GM23338 (cell line): ENCODE data around the gene STAT4. TPM values are rescaled to one million over a fixed set of nuclear protein-coding genes. Genes with fewer than 3 reads are reported as not detected.

Experiments
- ATAC-seq: fragments of 200-7000 bp; cut with Tn5 transposase; 3 replicates; pipeline ENCODE4 v1.9.1; 2020
- DNase-seq: peaks from one replicate; pipeline ENCODE4 v3.0.0-alpha.2; 2015; ENCODE audit warnings: low spot score
- H2AFZ ChIP-seq: fragments of 200-600 bp; sonication (generic); 2 replicates; pipeline ENCODE4 v1.8.0; 2016; ENCODE audit warnings: antibody characterized with exemption, mild to moderate bottlenecking, moderate library complexity
- H3F3A ChIP-seq: fragments of 200-600 bp; sonication (generic); replicated peaks from 2 replicates; pipeline ENCODE4 v1.8.0; 2017; ENCODE audit warnings: antibody characterized with exemption, mixed run types, low read depth
- H3K27ac ChIP-seq: fragments of 200-600 bp; sonication (generic); 2 replicates; pipeline ENCODE4 v1.6.1; 2016; ENCODE audit warnings: low read depth
- H3K27me3 ChIP-seq: fragments of 200-600 bp; sonication (generic); 2 replicates; pipeline ENCODE4 v1.8.0; 2016; ENCODE audit warnings: mild to moderate bottlenecking, mixed run types, moderate library complexity; ENCODE audit not compliant: insufficient read depth
- H3K36me3 ChIP-seq: fragments of 200-600 bp; sonication (generic); 2 replicates; pipeline ENCODE4 v1.8.0; 2016; ENCODE audit warnings: mild to moderate bottlenecking; ENCODE audit not compliant: insufficient read depth
- H3K4me1 ChIP-seq: fragments of 200-600 bp; sonication (generic); 2 replicates; pipeline ENCODE4 v1.8.0; 2016; ENCODE audit warnings: mild to moderate bottlenecking, moderate library complexity; ENCODE audit not compliant: insufficient read depth
- H3K4me2 ChIP-seq: fragments of 200-600 bp; sonication (generic); 2 replicates; pipeline ENCODE4 v1.7.1; 2017; ENCODE audit warnings: mixed run types
- H3K4me3 ChIP-seq: fragments of 200-600 bp; sonication (generic); 2 replicates; pipeline ENCODE4 v1.6.1; 2016; ENCODE audit warnings: mixed run types
- H3K79me2 ChIP-seq: fragments of 200-600 bp; sonication (generic); replicated peaks from 2 replicates; pipeline ENCODE4 v1.8.0; 2017; ENCODE audit warnings: mild to moderate bottlenecking; ENCODE audit not compliant: insufficient read depth
- H3K9me2 ChIP-seq: fragments of 200-600 bp; sonication (generic); 2 replicates; pipeline ENCODE4 v1.8.0; 2017; ENCODE audit not compliant: insufficient read depth
- H4K20me1 ChIP-seq: fragments of 200-600 bp; sonication (generic); replicated peaks from 2 replicates; pipeline ENCODE4 v1.8.0; 2017; ENCODE audit warnings: mild to moderate bottlenecking; ENCODE audit not compliant: insufficient read depth
- H3K27ac Mint-ChIP-seq: 2 replicates; pipeline ENCODE4 v1.8.0; 2020; ENCODE audit warnings: inconsistent platforms, mild to moderate bottlenecking, moderate library complexity, mixed read lengths
- H3K27me3 Mint-ChIP-seq: 3 replicates; pipeline ENCODE4 v1.8.0; 2022; ENCODE audit warnings: low read depth, mild to moderate bottlenecking, moderate library complexity, mixed read lengths, inconsistent platforms; ENCODE audit not compliant: insufficient read depth, poor library complexity
- H3K36me3 Mint-ChIP-seq: 3 replicates; pipeline ENCODE4 v1.8.0; 2021; ENCODE audit warnings: low read depth, mild to moderate bottlenecking, inconsistent platforms, moderate library complexity, mixed read lengths
- H3K4me1 Mint-ChIP-seq: 3 replicates; pipeline ENCODE4 v1.8.0; 2020; ENCODE audit warnings: mild to moderate bottlenecking, inconsistent platforms, mixed read lengths
- H3K4me3 Mint-ChIP-seq: 3 replicates; pipeline ENCODE4 v1.8.0; 2021; ENCODE audit warnings: moderate library complexity, mild to moderate bottlenecking, inconsistent platforms, mixed read lengths
- H3K9me3 Mint-ChIP-seq: 3 replicates; pipeline ENCODE4 v1.8.0; 2020; ENCODE audit warnings: moderate library complexity, mild to moderate bottlenecking, inconsistent platforms, mixed read lengths
- CREB1 ChIP-seq: fragments of 250-450 bp; sonication (Bioruptor Pico); IDR thresholded peaks from 2 replicates; pipeline ENCODE4 v1.5.0; 2020; ENCODE audit warnings: low read depth, mild to moderate bottlenecking, moderate library complexity
- ETS1 ChIP-seq: IDR thresholded peaks from 2 replicates; pipeline ENCODE4 v1.6.1; 2016; ENCODE audit warnings: antibody characterized with exemption
- EZH2 ChIP-seq: fragments of 200-600 bp; sonication (generic); IDR thresholded peaks from one replicate; pipeline ENCODE4 v1.8.0; 2017; ENCODE audit warnings: antibody characterized with exemption, mild to moderate bottlenecking, low read depth; ENCODE audit not compliant: unreplicated experiment
- EZH2phosphoT487 ChIP-seq: fragments of 200-600 bp; sonication (generic); IDR thresholded peaks from one replicate; pipeline ENCODE4 v1.8.1; 2018; ENCODE audit warnings: antibody characterized with exemption; ENCODE audit not compliant: unreplicated experiment
- JUNB ChIP-seq: IDR thresholded peaks from one replicate; pipeline ENCODE4 v1.6.1; 2016; ENCODE audit warnings: antibody characterized with exemption; ENCODE audit not compliant: unreplicated experiment
- NANOG ChIP-seq: IDR thresholded peaks from 2 replicates; pipeline ENCODE4 v1.6.1; 2016; ENCODE audit warnings: antibody characterized with exemption, borderline replicate concordance
- POLR2AphosphoS5 ChIP-seq: IDR thresholded peaks from 2 replicates; pipeline ENCODE4 v1.6.1; 2016; ENCODE audit warnings: antibody characterized with exemption, low read depth
- STAT1 ChIP-seq: IDR thresholded peaks from one replicate; pipeline ENCODE4 v1.6.1; 2016; ENCODE audit warnings: antibody characterized with exemption; ENCODE audit not compliant: unreplicated experiment
- ZNF114 ChIP-seq: fragments of 250-450 bp; sonication (Bioruptor Pico); IDR thresholded peaks from 2 replicates; pipeline ENCODE4 v1.5.0; 2020; ENCODE audit warnings: mild to moderate bottlenecking, moderate library complexity
- ZNF331 ChIP-seq: fragments of 250-450 bp; sonication (Bioruptor Pico); IDR thresholded peaks from 2 replicates; pipeline ENCODE4 v1.5.0; 2020; ENCODE audit warnings: low read depth, mild to moderate bottlenecking, moderate library complexity
- ZNF462 ChIP-seq: fragments of 250-450 bp; sonication (Bioruptor Pico); IDR thresholded peaks from 2 replicates; pipeline ENCODE4 v1.5.0; 2020; ENCODE audit warnings: mild to moderate bottlenecking, moderate library complexity
- polyA plus RNA-seq: library from polyadenylated mRNA; unstranded; fragments of >200 nt; fragmentation: Nextera tagmentation; extraction: Ambion mirVana; gene quantifications from 2 replicates; pipeline ENCODE4 v1.2.1, GENCODE V29; 2016
- total RNA-seq: library from RNA; depleted of rRNA; stranded (reverse); fragments of >200 nt; shearing (Covaris generic); gene quantifications from 2 replicates; pipeline ENCODE4 v1.2.3, GENCODE V29; 2014
- TF ChIP-seq, protein P1 (sequence below): IDR thresholded peaks from one replicate; pipeline ENCODE4 v1.6.1; 2018; ENCODE audit warnings: antibody characterized with exemption; ENCODE audit not compliant: unreplicated experiment

The STAT4 gene
- total and polyA plus RNA-seq, 2 experiments from 2014 or later: 0.52 to 0.86 TPM

DNA sequence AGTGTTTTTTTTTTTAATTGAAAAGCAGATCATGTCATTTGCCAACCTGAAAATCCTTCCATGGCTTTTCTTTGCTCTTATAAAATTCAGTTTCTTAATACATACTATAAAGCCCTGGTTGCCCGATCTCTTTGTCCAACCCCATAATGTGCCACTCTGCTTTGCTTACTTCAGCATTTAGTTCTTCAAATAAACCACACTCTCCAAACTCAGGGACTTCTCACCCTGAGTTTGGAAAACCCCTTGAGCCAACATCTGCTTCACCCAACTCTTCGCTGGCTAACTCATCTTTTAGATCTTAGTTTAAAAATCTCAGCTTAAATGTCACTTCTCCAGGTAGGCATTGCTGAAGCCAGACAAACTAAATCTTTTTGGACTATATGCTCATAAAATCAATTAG is 135.6 kb downstream of the STAT4 start:
- no peak overlapping the region for H3K4me2 ChIP-seq
- H3K9me3 Mint-ChIP-seq: no peaks in the 10 kb centered on the region

More for the DNA sequence above, 135.6 kb downstream of the STAT4 start:
- TF ChIP-seq CREB1 (CRISPR knock-in tag) (no peak), ZNF114 (CRISPR knock-in tag) (no peak), ZNF462 (no peak), EZH2phosphoT487 (no peak), ZNF331 (CRISPR knock-in tag) (no peak), JUNB (no peak), NANOG (no peak), EZH2 (no peak), ETS1 (no peak), POLR2AphosphoS5 (no peak), STAT1 (no peak)
- TF ChIP-seq, protein P1, sequence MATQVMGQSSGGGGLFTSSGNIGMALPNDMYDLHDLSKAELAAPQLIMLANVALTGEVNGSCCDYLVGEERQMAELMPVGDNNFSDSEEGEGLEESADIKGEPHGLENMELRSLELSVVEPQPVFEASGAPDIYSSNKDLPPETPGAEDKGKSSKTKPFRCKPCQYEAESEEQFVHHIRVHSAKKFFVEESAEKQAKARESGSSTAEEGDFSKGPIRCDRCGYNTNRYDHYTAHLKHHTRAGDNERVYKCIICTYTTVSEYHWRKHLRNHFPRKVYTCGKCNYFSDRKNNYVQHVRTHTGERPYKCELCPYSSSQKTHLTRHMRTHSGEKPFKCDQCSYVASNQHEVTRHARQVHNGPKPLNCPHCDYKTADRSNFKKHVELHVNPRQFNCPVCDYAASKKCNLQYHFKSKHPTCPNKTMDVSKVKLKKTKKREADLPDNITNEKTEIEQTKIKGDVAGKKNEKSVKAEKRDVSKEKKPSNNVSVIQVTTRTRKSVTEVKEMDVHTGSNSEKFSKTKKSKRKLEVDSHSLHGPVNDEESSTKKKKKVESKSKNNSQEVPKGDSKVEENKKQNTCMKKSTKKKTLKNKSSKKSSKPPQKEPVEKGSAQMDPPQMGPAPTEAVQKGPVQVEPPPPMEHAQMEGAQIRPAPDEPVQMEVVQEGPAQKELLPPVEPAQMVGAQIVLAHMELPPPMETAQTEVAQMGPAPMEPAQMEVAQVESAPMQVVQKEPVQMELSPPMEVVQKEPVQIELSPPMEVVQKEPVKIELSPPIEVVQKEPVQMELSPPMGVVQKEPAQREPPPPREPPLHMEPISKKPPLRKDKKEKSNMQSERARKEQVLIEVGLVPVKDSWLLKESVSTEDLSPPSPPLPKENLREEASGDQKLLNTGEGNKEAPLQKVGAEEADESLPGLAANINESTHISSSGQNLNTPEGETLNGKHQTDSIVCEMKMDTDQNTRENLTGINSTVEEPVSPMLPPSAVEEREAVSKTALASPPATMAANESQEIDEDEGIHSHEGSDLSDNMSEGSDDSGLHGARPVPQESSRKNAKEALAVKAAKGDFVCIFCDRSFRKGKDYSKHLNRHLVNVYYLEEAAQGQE: no peak
- Mint-ChIP-seq H3K36me3 (no peaks in the 10 kb centered on the region), H3K27me3 (peaks cover 2% of the 10 kb centered on the region), H3K4me3 (no peak overlapping the region), H3K27ac (no peak overlapping the region), H3K4me1 (no peaks in the 10 kb centered on the region)
- H3K4me1 ChIP-seq: peaks cover 16% of the 10 kb centered on the region
- H3K9me2 ChIP-seq: no peaks in the 10 kb centered on the region; the same call in 1 of the 2 replicates
- no peak for DNase-seq
- H3K27ac ChIP-seq: no peak overlapping the region
- H3K79me2 ChIP-seq: peaks cover 19% of the 10 kb centered on the region
- no peak for ATAC-seq
- H3K36me3 ChIP-seq: no peaks in the 10 kb centered on the region
- no peaks in the 10 kb centered on the region; the same call in 1 of the 2 replicates for H4K20me1 ChIP-seq
- peaks cover 5% of the 10 kb centered on the region; the same call in 1 of the 2 replicates for H3F3A ChIP-seq
- no peak overlapping the region for H2AFZ ChIP-seq
- no peak overlapping the region for H3K4me3 ChIP-seq
- peaks cover 34% of the 10 kb centered on the region for H3K27me3 ChIP-seq
